Mesothelial cell of epicardium (in vitro differentiated cells): ENCODE results near the gene BMPER. TPM values are rescaled to one million over a fixed set of nuclear protein-coding genes. Genes with fewer than 3 reads are reported as not detected.
"Not testable (repeated sequence)": the region's sequence is repeated elsewhere in the genome, so short reads cannot be mapped to it uniquely, and the experiment has no call there.

ENCODE experiments used
- DNase-seq, 2 experiments: peaks; one replicate each; pipeline ENCODE4 v3.0.0; 2021; ENCODE audit warnings: low spot score in 2 of 2; ENCODE audit not compliant: unreplicated experiment in 2 of 2
- H3K27ac Mint-ChIP-seq: 2 replicates; pipeline ENCODE4 v1.8.0; 2021; ENCODE audit warnings: mixed read lengths
- H3K27me3 Mint-ChIP-seq: 2 replicates; pipeline ENCODE4 v1.8.0; 2021; ENCODE audit warnings: low read depth, mixed read lengths
- H3K36me3 Mint-ChIP-seq: 2 replicates; pipeline ENCODE4 v1.8.0; 2021; ENCODE audit warnings: mixed read lengths
- H3K4me1 Mint-ChIP-seq: 2 replicates; pipeline ENCODE4 v1.8.0; 2021; ENCODE audit warnings: mixed read lengths
- H3K4me3 Mint-ChIP-seq: 2 replicates; pipeline ENCODE4 v1.8.0; 2021; ENCODE audit warnings: mild to moderate bottlenecking, moderate library complexity, mixed read lengths
- H3K9me3 Mint-ChIP-seq: 2 replicates; pipeline ENCODE4 v1.8.0; 2021; ENCODE audit warnings: mixed read lengths
- total RNA-seq: library from RNA; stranded (reverse); gene quantifications from 3 replicates; pipeline ENCODE4 v1.2.1, GENCODE V29; 2021
- TF ChIP-seq, protein P1 (sequence below): fragments of 200-600 bp; sonication (generic); IDR thresholded peaks from one replicate; pipeline ENCODE4 v1.5.0; 2021; ENCODE audit warnings: antibody characterized with exemption; ENCODE audit not compliant: unreplicated experiment

The BMPER gene
- total RNA-seq, 1 donor from 2014 or later: 1.7 TPM

DNA sequence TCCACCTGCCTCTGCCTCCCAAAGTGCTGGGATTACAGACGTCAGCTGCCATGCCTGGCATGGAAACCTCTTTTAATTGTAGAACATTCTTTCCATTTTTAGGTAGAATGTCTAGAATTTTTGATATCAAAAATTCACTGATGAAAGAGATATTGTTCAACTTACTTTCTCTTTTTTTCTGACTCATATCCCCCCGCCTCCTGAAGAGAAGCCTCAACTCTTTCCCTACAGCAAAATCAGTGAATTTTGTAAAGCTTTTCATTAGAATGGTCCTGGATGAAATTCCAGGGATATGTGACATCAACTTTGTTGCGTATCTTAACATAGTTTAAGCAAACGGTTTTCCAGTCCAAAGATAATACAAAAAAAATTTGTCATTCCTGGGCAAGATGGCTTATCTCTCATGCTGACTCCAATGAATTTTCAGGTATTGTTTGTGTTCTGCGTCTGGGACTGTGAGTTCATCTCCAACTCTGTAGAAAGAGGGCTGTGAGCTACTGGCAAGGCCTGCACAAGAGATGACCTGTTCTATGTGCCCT is 256.8 kb downstream of the BMPER start:
- Mint-ChIP-seq H3K27me3 (peaks cover 10% of the 10 kb centered on the region), H3K27ac (no peak overlapping the region), H3K4me3 (no peak overlapping the region), H3K4me1 (no peaks in the 10 kb centered on the region), H3K36me3 (no peaks in the 10 kb centered on the region), H3K9me3 (no peaks in the 10 kb centered on the region)
- no peak for DNase-seq
- TF ChIP-seq, protein P1, sequence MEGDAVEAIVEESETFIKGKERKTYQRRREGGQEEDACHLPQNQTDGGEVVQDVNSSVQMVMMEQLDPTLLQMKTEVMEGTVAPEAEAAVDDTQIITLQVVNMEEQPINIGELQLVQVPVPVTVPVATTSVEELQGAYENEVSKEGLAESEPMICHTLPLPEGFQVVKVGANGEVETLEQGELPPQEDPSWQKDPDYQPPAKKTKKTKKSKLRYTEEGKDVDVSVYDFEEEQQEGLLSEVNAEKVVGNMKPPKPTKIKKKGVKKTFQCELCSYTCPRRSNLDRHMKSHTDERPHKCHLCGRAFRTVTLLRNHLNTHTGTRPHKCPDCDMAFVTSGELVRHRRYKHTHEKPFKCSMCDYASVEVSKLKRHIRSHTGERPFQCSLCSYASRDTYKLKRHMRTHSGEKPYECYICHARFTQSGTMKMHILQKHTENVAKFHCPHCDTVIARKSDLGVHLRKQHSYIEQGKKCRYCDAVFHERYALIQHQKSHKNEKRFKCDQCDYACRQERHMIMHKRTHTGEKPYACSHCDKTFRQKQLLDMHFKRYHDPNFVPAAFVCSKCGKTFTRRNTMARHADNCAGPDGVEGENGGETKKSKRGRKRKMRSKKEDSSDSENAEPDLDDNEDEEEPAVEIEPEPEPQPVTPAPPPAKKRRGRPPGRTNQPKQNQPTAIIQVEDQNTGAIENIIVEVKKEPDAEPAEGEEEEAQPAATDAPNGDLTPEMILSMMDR: no peak

DNA sequence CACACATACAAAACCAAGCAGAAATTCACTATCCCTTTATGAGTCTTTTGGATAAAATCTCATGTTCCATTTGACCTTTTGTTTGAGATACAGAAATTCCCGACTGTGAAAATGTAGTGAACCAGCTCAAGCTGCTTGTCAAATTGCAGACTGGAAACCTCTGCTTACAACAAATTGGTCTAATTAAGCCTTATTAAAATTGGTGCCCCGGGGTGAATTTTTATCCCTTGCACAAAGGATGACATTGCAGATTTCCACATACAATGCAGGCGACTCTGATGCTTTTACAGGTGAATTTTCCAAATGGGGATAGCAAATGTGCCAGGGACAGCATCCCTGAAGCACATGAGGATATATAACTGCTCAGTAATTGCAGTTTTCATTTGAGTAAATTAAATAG is 257.3 kb downstream of the BMPER start:
- DNase-seq: no peak
- peaks cover 10% of the 10 kb centered on the region for H3K27me3 Mint-ChIP-seq
- H3K9me3 Mint-ChIP-seq: no peaks in the 10 kb centered on the region
- no peak overlapping the region for H3K27ac Mint-ChIP-seq
- H3K36me3 Mint-ChIP-seq: no peaks in the 10 kb centered on the region
- no peak overlapping the region for H3K4me3 Mint-ChIP-seq
- TF ChIP-seq, protein P1: no peak
- no peaks in the 10 kb centered on the region for H3K4me1 Mint-ChIP-seq

DNA sequence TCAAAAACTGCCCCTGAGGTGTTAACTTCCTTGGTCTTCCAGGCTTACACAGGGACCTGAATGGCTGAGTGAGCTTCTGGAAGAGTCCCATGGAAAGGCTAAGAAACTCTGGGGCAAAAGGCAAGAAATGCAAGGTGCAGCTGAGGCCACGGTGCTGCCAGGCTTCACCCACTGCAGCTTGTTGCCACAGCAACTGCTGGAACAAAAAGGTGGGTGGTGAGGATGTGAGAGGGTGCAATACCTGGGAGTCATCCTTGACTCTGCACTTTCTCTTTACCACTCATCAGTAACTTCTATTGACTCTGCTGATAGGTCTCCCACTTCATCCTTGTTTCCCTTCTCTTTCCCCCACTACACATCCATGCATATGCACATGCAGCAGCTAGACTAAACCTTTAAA is 258.6 kb downstream of the BMPER start:
- Mint-ChIP-seq H3K9me3 (no peaks in the 10 kb centered on the region), H3K4me1 (no peaks in the 10 kb centered on the region), H3K27ac (no peak overlapping the region), H3K27me3 (peaks cover 10% of the 10 kb centered on the region), H3K36me3 (no peaks in the 10 kb centered on the region), H3K4me3 (no peak overlapping the region)
- no peak for DNase-seq
- TF ChIP-seq, protein P1: no peak

DNA sequence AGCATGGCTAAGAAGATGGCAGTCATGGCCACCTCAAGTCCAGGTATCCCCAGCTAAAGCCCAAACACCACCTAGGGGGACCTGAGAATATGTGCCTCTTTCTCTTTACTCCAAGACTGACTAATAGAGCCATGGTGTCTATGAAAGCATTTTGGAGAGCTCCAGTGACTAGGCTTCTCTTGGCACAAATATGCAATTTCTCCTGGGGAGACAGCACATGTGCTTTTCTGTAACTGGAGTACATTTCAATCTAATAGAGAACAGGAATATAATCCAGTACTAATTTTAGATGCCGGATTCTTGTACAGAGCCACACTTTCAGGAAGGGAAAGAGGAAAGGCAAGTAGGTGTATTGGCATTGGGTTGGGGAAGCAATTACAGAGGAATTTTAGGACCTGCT is 260.1 kb downstream of the BMPER start:
- H3K9me3 Mint-ChIP-seq: no peaks in the 10 kb centered on the region
- no peaks in the 10 kb centered on the region for H3K4me1 Mint-ChIP-seq
- TF ChIP-seq, protein P1: no peak
- no peaks in the 10 kb centered on the region for H3K36me3 Mint-ChIP-seq
- H3K27me3 Mint-ChIP-seq: peaks cover 10% of the 10 kb centered on the region
- no peak overlapping the region for H3K4me3 Mint-ChIP-seq
- no peak for DNase-seq
- no peak overlapping the region for H3K27ac Mint-ChIP-seq

DNA sequence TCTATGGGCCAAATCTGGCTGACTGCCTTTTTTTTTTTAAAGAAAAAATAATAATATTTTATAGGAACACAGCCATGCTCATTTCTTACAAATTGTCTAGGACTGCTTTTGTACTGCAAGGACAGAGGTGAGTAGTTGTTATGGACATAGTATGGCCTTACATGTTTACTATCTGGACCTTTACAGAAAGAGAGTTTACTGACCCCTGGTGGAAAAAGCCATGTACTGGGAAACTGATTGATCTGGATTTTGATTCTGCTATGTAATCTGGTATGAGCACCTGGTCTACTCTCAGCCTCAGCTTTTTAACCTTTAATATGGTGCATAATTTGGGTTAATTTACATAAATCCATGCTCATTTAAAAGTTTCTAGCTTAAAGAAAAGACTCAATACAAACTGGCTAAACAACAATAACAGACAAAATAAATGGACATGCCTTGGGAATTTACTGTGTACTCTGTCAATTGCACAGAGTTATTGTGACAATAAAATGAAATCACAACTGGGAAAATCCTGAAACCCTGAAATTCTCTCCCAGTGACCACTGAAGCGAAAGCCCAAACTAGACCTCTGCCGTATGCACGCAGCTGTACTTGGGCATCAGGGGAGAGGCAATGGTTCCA is 260.7 kb downstream of the BMPER start:
- no peak overlapping the region for H3K27ac Mint-ChIP-seq
- no peak for DNase-seq
- TF ChIP-seq, protein P1: peak; percentile 40
- no peak overlapping the region for H3K4me3 Mint-ChIP-seq
- no peaks in the 10 kb centered on the region for H3K36me3 Mint-ChIP-seq
- H3K4me1 Mint-ChIP-seq: no peaks in the 10 kb centered on the region
- no peaks in the 10 kb centered on the region for H3K9me3 Mint-ChIP-seq
- peaks cover 10% of the 10 kb centered on the region for H3K27me3 Mint-ChIP-seq

DNA sequence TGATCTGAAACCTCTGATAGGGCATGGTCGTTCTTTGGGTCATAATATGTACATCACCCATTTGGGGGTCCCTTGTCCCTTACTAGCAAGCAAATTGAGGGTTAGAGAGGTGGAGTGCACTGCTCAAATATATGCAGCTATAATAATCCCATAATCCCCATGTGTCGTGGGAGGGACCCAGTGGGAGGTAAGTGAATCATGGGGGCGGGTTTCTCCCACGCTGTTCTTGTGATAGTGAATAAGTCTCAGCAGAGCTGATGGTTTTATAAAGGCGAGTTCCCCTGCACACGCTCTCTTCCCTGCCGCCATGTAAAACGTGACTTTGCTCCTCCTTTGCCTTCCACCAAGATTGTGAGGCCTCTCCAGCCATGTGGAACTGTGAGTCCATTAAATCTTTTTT is 262.7 kb downstream of the BMPER start:
- no peak for DNase-seq
- TF ChIP-seq, protein P1: no peak
- H3K9me3 Mint-ChIP-seq: no peaks in the 10 kb centered on the region
- H3K27ac Mint-ChIP-seq: no peak overlapping the region
- peaks cover 10% of the 10 kb centered on the region for H3K27me3 Mint-ChIP-seq
- H3K4me1 Mint-ChIP-seq: no peaks in the 10 kb centered on the region
- H3K4me3 Mint-ChIP-seq: no peak overlapping the region
- H3K36me3 Mint-ChIP-seq: no peaks in the 10 kb centered on the region

DNA sequence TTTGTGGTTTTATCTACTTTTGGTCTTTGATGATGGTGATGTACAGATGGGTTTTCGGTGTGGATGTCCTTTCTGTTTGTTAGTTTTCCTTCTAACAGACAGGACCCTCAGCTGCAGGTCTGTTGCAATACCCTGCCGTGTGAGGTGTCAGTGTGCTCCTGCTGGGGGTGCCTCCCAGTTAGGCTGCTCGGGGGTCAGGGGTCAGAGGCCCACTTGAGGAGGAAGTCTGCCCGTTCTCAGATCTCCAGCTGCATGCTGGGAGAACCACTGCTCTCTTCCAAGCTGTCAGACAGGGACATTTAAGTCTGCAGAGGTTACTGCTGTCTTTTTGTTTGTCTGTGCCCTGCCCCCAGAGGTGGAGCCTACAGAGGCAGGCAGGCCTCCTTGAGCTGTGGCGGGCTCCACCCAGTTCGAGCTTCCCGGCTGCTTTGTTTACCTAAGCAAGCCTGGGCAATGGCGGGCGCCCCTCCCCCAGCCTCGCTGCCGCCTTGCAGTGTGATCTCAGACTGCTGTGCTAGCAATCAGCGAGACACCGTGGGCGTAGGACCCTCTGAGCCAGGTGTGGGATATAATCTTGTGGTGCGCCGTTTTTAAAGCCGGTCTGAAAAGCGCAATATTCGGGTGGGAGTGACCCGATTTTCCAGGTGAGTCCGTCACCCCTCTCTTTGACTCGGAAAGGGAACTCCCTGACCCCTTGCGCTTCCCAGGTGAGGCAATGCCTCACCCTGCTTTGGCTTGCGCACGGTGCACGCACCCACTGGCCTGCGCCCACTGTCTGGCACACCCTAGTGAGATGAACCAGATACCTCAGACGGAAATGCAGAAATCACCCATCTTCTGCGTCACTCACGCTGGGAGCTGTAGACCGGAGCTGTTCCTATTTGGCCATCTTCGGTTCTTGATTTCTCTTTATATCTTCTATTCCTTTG is 269.6 kb downstream of the BMPER start:
- not testable (repeated sequence) for H3K9me3 Mint-ChIP-seq
- peak overlapping the region; percentile 96 for H3K27ac Mint-ChIP-seq
- peak overlapping the region; percentile 93 for H3K4me3 Mint-ChIP-seq

More for the DNA sequence above, 269.6 kb downstream of the BMPER start:
- not testable (repeated sequence) for H3K27me3 Mint-ChIP-seq, H3K4me1 Mint-ChIP-seq, H3K36me3 Mint-ChIP-seq, DNase-seq
